Measurements from ENCODE around the gene SUN1. TPM values are rescaled to one million over a fixed set of nuclear protein-coding genes. Genes with fewer than 3 reads are reported as not detected.

The SUN1 gene
- total and polyA plus RNA-seq, 9 of the 15 experiments (the other 6 are each of a cell fraction or from before 2014, with no cell fraction given): 36.8 to 132 (median 62.3) TPM

GRCh38 chr7:910931-911431, 78.7 kb downstream of the SUN1 start:
- DNase-seq (ENCODE audit: extremely low read depth in 1 of 4, low spot score in 3 of 4) (no peak), FAIRE-seq (no peak), ATAC-seq (no peak)
- TF ChIP-seq TAF1 (IDR thresholded peaks at IDR 0.05; ENCODE audit: control insufficient read depth, extremely low read depth, insufficient read depth, low read length, severe bottlenecking) (no peak), EGR1 (conservative IDR thresholded peaks at IDR 0.05) (0 out of 2 replicates have a peak, but pooled peaks have one; percentile 26)
- BruUV-seq (replicated peaks): no TSS peak
- H3K4me3 ChIP-seq: no peak overlapping the region
- WGBS (ENCODE audit: insufficient coverage, low coverage, missing lambda C conversion rate): 45% methylated on average over 18 of the region's 19 CpGs
- H3K4me1 ChIP-seq (replicated peaks in 1 of 2; ENCODE audit: control insufficient read depth in 2 of 2, insufficient read depth in 2 of 2, low read length in 2 of 2): peaks cover 0 to 72% of the 10 kb centered on the region in 2 experiments; a peak in 2 of 5 replicates
- H3K27ac ChIP-seq (ENCODE audit: extremely low read depth, low read depth, low read length): no peak overlapping the region
- peaks cover 8 to 21% of the 10 kb centered on the region in 2 experiments; a peak in 4 of 5 replicates for H3K27me3 ChIP-seq (ENCODE audit: control insufficient read depth in 2 of 2, insufficient read depth in 2 of 2, low read length in 2 of 2)
- H3K9ac ChIP-seq (ENCODE audit: insufficient read depth in 1 of 2, low read depth in 2 of 2, low read length in 2 of 2): no peak overlapping the region
- in situ Hi-C loops (cut with MboI) (no loop called here), intact Hi-C loops (cut with micrococcal nuclease) (no loop called here)
- H4K20me1 ChIP-seq (replicated peaks; ENCODE audit: control insufficient read depth, insufficient read depth, low read length): no peaks in the 10 kb centered on the region
- no peaks in the 10 kb centered on the region for H3K79me2 ChIP-seq (ENCODE audit: control insufficient read depth, insufficient read depth, low read length)
- no peaks in the 10 kb centered on the region for H3K9me1 ChIP-seq (ENCODE audit: control insufficient read depth, insufficient read depth, low read length)
- ChIA-PET POLR2A (interaction anchor here (1.0 to 1.2 kb wide), 2 partner anchors 10 to 17 kb away, joined by 3 read pairs; no protein-coding TSS in a partner anchor), CTCF (ENCODE audit: low intra/inter-chr PET ratio) (no interaction called here)
- no peak overlapping the region for H3K4me2 ChIP-seq (ENCODE audit: insufficient read depth, low read length)
- no peaks in the 10 kb centered on the region for H3K36me3 ChIP-seq (ENCODE audit: control insufficient read depth, insufficient read depth, low read length)
- no peaks in the 10 kb centered on the region for H3K9me3 ChIP-seq (replicated peaks; ENCODE audit: control insufficient read depth, insufficient read depth, low read depth, low read length)
- no peak overlapping the region for H2AFZ ChIP-seq (ENCODE audit: low read depth, low read length)

- peaks cover 8 to 27% of the 10 kb centered on the region in 2 experiments; a peak in 4 of 5 replicates for H3K27me3 ChIP-seq (ENCODE audit: control insufficient read depth in 2 of 2, insufficient read depth in 2 of 2, low read length in 2 of 2)
- H3K4me1 ChIP-seq (replicated peaks in 1 of 2; ENCODE audit: control insufficient read depth in 2 of 2, insufficient read depth in 2 of 2, low read length in 2 of 2): peaks cover 0 to 69% of the 10 kb centered on the region in 2 experiments; a peak in 2 of 5 replicates
- no peak overlapping the region for H3K4me2 ChIP-seq (ENCODE audit: insufficient read depth, low read length)
- ChIA-PET CTCF (ENCODE audit: low intra/inter-chr PET ratio) (no interaction called here), POLR2A (interaction anchor here (0.8 to 1.8 kb wide), 2 partner anchors 10 to 11 kb away, joined by 3 to 7 read pairs; no protein-coding TSS in a partner anchor)
- no peaks in the 10 kb centered on the region for H3K79me2 ChIP-seq (ENCODE audit: control insufficient read depth, insufficient read depth, low read length)
- ATAC-seq (no peak), FAIRE-seq (no peak), DNase-seq (ENCODE audit: extremely low read depth in 1 of 4, low spot score in 3 of 4) (no peak)
- intact Hi-C loops (cut with micrococcal nuclease) (no loop called here), in situ Hi-C loops (cut with MboI) (no loop called here)
- no peak overlapping the region for H3K9ac ChIP-seq (ENCODE audit: insufficient read depth in 1 of 2, low read depth in 2 of 2, low read length in 2 of 2)
- H2AFZ ChIP-seq (ENCODE audit: low read depth, low read length): no peak overlapping the region
- H3K9me1 ChIP-seq (ENCODE audit: control insufficient read depth, insufficient read depth, low read length): no peaks in the 10 kb centered on the region
- H4K20me1 ChIP-seq (replicated peaks; ENCODE audit: control insufficient read depth, insufficient read depth, low read length): no peaks in the 10 kb centered on the region
- H3K9me3 ChIP-seq (replicated peaks; ENCODE audit: control insufficient read depth, insufficient read depth, low read depth, low read length): no peaks in the 10 kb centered on the region
- H3K36me3 ChIP-seq (ENCODE audit: control insufficient read depth, insufficient read depth, low read length): no peaks in the 10 kb centered on the region
- no peak overlapping the region for H3K4me3 ChIP-seq
- WGBS (ENCODE audit: insufficient coverage, low coverage, missing lambda C conversion rate): 34% methylated on average over 9 of the region's 41 CpGs
- BruUV-seq (replicated peaks): no TSS peak
- no peak overlapping the region for H3K27ac ChIP-seq (ENCODE audit: extremely low read depth, low read depth, low read length)
- no peak for TF ChIP-seq E2F8 (IDR thresholded peaks at IDR 0.05; ENCODE audit: low read depth, partially characterized antibody)
- TF ChIP-seq PCBP1 (IDR thresholded peaks at IDR 0.05; ENCODE audit: low read depth, low read length, poor library complexity, severe bottlenecking): peak; percentile 14
- 0 out of 2 replicates have a peak, but pooled peaks have one; percentile 25 for TF ChIP-seq POLR2G (IDR thresholded peaks at IDR 0.05; ENCODE audit: low read depth, low read length)
Observed at GRCh38 chr7:911791-912480, 79.7 kb downstream of the SUN1 start.
